ENCODE results near the gene RRM1. TPM values are rescaled to one million over a fixed set of nuclear protein-coding genes. Genes with fewer than 3 reads are reported as not detected.

Gene RRM1
- total and polyA plus RNA-seq, 4 donors: 8.0 to 69.9 (median 16.3) TPM

GRCh38 chr11:4063348-4063747, 31.3 kb upstream of the RRM1 start:
- Histone ChIP-seq H3K27me3 (ENCODE audit: control insufficient read depth in 4 of 4, insufficient read depth in 4 of 4, low read length in 3 of 4) (no peaks in the 10 kb centered on the region), H3K9ac (ENCODE audit: low read depth in 1 of 2, low read length in 2 of 2) (no peak overlapping the region)

More at GRCh38 chr11:4063348-4063747, 31.3 kb upstream of the RRM1 start:
- H3K4me1 ChIP-seq (ENCODE audit: control insufficient read depth in 4 of 4, insufficient read depth in 4 of 4, low read length in 3 of 4): peaks cover 0 to 4% (median 0%) of the 10 kb centered on the region in 4 donors
- no peak for TF ChIP-seq JUND (IDR thresholded peaks at IDR 0.05)
- TF ChIP-seq HNF4G (IDR thresholded peaks at IDR 0.05): no peak
- TF ChIP-seq SP1 (IDR thresholded peaks at IDR 0.05): no peak
- no peak for TF ChIP-seq MAX (IDR thresholded peaks at IDR 0.05)
- no peak for TF ChIP-seq EGR1 (IDR thresholded peaks at IDR 0.05; ENCODE audit: low read depth in 2 of 2)
- no peak for TF ChIP-seq ZBTB33 (IDR thresholded peaks at IDR 0.05)
- no peak for TF ChIP-seq TAF1 (conservative IDR thresholded peaks at IDR 0.05)
- TF ChIP-seq FOXA2 (IDR thresholded peaks at IDR 0.05): no peak
- no peak for TF ChIP-seq GABPA (IDR thresholded peaks at IDR 0.05 in 1 of 2, conservative IDR thresholded peaks at IDR 0.05 in 1 of 2)
- TF ChIP-seq CTCF (IDR thresholded peaks at IDR 0.05; ENCODE audit: low read depth, low read length, missing input control): no peak
- no peak for TF ChIP-seq HNF4A (conservative IDR thresholded peaks at IDR 0.05)
- TF ChIP-seq YY1 (IDR thresholded peaks at IDR 0.05): no peak
- TF ChIP-seq RAD21 (IDR thresholded peaks at IDR 0.05): no peak
- no peak for TF ChIP-seq RXRA (IDR thresholded peaks at IDR 0.05)
- TF ChIP-seq FOXA1 (IDR thresholded peaks at IDR 0.05): no peak
- no peak for TF ChIP-seq ATF3 (IDR thresholded peaks at IDR 0.05)
- no peak for TF ChIP-seq REST (IDR thresholded peaks at IDR 0.05)
- no peak overlapping the region for H3K4me3 ChIP-seq (ENCODE audit: low read depth in 1 of 3, low read length in 3 of 3)
- DNase-seq (ENCODE audit: low spot score): no peak
- 85% methylated on average over 3 of the region's 3 CpGs for WGBS
- no peak overlapping the region for H3K27ac ChIP-seq (ENCODE audit: low read depth in 1 of 2, low read length in 2 of 2)
- no peaks in the 10 kb centered on the region for H3K9me3 ChIP-seq (ENCODE audit: control insufficient read depth in 4 of 4, low read length in 3 of 4)
- peaks cover 1 to 16% (median 13%) of the 10 kb centered on the region in 4 donors for H3K36me3 ChIP-seq (ENCODE audit: control insufficient read depth in 4 of 4, insufficient read depth in 3 of 4, low read depth in 1 of 4, low read length in 3 of 4)
